Measurements from ENCODE around the gene ANKS1A.
"Not testable (repeated sequence)": the region's sequence is repeated elsewhere in the genome, so short reads cannot be mapped to it uniquely, and the experiment has no call there.

ANKS1A gene

DNA sequence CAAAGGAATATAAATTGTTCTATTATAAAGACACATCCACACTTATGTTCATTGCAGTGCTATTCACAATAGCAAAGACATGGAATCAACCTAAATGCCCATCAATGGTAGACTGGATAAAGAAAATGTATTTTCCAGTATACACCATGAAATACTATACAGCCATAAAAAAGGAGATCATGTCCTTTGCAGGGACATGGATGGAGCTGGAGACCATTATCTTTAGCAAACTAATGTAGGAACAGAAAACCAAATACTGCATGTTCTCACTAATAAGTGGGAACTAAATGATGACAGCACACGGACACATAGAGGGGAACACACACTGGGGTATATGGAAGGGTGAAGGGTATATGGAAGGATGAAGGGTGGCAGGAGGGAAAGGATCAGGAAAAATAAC lies 5.0 kb upstream of the ANKS1A start:
- DNase-seq (ENCODE audit: low spot score): not testable (repeated sequence)

DNA sequence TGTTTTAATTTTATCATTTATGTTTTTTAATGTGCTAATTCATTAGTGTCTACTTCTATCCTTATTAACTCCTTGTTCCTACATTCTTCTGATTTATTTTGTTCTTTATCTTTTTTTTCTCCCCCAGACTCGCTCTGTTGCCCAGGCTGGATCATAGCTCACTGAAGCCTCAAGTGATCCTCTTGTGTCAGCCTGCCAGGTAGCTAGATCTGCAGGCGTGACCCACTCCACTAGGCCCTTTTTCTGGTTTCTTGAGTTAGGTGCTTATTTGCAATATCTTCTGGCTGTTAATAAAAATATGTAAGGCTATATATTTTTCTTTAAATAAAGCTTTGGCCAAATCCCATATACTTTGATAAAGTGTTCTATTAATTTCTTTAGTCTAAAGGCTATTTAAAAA lies 4.1 kb upstream of the ANKS1A start:
- no peak for DNase-seq (ENCODE audit: low spot score)

DNA sequence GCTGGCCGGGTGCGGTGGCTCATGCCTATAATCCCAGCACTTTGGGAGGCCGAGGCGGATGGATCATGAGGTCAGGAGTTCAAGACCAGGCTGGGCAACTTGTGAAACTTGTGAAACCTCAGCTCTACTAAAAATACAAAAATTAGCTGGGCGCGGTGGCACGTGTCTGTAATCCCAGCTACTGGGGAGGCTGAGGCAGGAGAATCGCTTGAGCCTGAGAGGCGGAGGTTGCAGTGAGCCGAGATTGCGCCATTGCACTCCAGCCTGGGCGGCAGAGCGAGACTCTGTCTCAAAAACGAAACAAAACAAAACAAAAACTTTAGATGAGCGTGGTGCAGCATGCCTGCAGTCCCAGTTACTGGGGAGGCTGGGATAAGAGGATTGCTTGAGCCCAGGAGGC lies 3.2 kb upstream of the ANKS1A start:
- DNase-seq (ENCODE audit: low spot score): not testable (repeated sequence)

DNA sequence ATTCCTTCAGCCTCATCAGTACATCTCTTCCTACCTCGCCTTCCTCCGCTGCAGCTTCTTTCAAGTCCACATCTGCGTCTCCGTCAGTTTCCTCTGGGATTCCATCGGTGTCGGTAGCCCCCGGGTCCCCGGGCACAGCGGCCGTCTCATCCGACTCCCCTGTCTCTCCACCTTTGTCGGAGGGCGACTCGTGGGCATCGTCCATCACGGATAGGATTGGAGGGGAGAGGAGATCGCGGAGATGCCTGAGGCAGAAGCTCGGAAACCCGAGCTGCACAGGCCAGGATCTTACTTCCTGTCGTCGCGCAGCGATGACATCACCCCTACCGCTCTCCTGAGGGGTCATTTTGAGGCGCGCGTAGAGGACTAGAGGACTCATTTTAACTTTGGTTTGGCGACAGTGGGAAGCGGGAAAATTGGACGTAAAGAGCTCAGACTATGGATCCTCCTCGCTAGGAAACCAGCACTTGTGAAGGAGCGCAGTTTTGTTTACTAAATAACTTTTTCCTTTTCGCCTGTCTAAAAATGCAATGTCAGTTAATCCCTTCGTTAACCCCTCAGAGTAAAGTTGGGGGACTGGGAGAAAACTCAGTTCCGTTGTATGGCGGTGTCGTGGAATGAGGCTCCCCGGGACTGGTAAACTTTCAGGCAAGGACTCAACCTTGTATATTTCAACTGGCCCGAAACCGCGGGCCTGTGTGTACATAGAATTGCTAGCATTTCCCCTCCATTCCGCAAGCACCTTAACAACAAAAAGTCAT lies 1.1 kb upstream of the ANKS1A start, which contains the start of gene TAF11:
Gene TAF11, minus strand, starts transcription at position 290 of the 761 bp plus-strand sequence. Its CDS starts 85 bp downstream, at position 205.
- peak; percentile 92 for DNase-seq (ENCODE audit: low spot score)

DNA sequence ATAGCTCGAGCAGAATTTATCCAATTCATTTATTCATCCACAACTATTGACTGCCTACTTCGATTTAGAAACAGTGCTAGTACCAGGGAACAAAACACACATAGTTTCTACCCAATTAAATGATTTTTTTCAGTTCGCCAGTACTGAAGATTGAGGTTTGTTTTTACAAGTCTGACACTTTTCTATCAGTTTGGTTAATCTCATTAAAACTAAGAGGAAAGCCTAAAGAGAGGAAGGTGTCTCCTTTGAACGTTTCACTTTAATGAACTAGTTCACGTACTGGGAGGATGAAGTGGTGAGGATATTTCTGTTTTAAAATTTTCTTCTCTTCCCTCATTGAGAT lies 570 bp upstream of the ANKS1A start:
- DNase-seq (ENCODE audit: low spot score): no peak

DNA sequence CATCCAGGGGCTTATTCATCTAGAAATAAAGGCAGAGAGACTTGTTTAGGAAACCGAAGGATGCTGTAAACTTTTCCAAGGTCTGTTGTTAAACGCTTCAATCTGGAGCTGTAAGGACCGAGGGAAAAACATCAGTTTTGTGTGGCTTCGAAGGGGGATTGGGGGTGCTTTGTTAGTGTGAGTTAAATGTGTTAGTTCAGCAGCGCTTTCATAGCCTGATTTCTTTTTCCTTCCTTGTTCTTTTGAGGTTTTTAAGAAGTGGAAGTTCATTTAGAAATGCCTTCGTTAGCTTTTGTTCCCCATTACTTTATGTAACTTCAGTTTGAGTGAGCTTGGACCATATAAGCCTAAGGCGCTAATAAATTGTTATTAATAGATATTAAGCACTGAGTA lies 1.5 kb downstream of the ANKS1A start:
- no peak for DNase-seq (ENCODE audit: low spot score)

DNA sequence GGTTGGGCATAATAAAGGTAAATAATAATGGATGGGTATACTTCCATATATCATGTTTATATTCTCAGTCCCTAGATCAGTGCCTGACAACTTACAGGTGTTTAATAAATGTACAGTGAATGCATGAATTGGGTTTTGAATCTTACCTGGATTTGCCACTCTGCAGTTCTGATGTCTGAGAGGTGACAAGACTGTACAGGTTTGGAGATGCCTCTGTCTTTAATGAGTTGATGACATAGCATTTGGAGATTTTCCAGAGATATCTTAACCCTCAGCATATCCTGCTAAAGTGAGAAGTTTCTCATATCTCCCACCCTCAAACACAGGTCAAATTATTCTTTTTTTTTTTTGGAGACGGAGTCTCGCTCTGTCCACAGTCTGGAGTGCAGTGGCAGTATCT lies 2.2 kb downstream of the ANKS1A start:
- no peak for DNase-seq (ENCODE audit: low spot score)

DNA sequence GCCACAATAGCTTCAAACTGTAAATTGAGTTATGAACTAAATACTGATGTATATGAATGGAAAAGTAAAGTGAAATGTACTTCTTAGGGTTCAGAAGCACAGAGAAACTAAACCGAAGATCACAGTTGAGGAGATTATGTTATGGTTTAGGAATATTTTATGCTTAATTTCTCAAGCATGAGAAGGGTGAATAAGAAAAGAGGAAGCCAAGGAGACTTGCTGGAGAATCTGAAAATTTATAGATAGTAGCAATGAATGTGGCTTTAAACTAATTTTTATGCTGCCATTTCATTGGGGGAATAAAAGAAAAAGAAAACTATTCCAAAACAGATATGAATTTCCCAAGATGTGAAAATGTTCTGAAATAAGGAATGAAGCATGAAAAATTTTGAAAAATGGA lies 5.6 kb downstream of the ANKS1A start:
- no peak for DNase-seq (ENCODE audit: low spot score)

DNA sequence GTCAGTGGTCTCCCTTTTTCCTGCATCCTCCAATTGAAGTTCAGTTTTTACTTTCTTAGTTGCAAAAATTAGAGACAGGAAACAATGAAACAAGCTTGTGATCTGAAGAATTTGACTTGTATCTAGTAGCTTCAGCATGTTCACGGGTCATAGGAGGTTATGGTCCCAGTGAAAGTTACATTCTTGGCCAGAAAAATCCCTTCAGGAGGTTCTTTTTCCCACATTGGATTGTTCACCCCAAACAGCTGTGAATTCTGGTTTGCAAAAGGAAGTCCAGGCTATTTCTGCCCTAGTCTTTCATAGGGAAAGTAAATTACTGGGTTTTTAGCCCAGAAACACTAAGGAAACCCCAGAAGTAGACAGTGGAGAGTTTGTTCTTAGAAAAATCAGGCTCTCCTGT lies 8.1 kb downstream of the ANKS1A start:
- no peak for DNase-seq (ENCODE audit: low spot score)

DNA sequence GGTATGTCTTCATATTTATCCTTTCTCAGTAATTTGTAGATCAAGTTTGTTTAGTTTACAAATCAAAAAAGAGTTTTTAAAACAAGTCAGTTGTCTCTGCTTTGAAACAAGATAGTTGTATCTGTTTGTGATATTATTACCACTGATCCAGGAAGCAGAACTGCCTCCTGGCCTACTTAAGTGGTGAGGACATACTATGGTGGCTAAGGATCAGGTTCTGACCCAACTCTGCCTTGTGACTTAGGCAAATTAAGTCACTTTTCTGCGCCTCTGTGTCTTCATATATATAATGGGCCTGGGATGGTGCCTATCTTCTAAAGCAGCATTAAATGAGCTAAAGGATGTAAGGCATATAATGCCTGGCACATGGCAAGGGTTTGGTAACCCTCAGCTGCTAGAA lies 8.7 kb downstream of the ANKS1A start:
- DNase-seq (ENCODE audit: low spot score): no peak

DNA sequence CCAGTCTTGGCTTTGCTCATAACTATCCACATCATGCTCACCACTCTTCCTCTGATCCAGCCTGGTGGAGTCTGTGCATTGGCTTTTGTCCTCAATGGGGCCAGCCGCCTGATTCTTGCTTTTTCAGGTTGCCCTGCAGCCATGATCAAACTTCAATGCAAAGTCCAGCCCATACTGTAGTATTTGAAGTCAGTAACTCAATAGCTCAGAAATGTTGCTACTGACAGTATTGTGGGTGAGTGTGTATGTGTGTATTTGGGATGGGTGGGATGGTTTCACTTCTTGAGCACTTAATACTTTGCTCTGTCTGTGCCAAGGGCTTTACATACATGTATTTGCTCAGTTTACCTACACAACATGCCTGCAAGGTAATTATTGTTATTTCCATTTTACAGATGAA lies 10.7 kb downstream of the ANKS1A start:
- not testable (repeated sequence) for DNase-seq (ENCODE audit: low spot score)

DNA sequence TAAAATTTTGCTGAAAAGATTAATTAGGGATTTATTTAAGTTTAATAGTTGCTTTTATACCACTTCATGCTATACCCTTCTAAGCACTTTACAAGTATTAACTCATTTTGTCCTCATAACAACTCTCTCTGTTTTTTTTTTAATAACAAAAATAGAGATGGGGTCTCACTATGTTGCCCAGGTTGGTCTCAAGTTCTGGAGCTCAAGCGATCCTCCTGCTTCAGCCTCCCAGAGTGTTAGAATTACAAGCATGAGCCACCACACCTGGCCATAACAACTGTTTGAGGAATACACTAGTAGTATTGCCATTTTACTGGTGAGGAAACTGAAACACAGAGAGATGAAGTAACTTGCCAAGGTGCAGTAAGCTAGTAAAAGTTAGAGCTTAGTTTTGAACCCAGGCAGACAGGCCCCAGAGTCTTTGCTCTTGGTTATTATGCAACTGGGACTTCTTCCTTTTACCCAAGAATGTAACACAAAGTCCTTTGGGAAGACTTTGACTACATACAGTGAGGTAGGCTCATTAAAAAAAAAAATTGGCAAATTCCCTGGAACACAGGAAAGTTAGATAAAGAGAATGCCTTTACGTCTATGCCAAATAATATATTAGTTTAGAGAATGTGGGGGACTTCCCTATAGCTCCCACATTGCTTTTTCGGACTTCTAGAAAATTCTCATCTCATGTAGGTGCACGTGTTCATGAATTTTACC lies 11.4 kb downstream of the ANKS1A start:
- no peak for DNase-seq (ENCODE audit: low spot score)

DNA sequence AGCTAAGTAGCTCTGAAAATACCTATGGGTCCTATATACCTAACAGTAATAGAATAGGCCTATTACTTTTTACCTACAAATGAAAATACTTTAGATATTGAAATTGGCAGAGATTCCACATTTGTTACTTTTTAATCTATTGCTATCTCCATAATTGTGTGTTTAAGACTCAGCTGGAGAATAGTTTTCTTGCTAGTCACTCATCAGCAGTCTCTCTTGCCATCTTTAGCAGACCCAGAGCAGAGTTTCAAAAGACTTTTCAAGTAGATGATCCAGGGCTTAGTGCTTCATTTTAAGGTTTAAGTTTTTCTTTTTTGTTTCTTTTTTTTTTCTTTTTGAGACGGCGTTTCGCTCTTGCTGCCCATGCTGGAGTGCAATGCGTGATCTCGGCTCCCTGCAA lies 12.9 kb downstream of the ANKS1A start:
- no peak for DNase-seq (ENCODE audit: low spot score)

DNA sequence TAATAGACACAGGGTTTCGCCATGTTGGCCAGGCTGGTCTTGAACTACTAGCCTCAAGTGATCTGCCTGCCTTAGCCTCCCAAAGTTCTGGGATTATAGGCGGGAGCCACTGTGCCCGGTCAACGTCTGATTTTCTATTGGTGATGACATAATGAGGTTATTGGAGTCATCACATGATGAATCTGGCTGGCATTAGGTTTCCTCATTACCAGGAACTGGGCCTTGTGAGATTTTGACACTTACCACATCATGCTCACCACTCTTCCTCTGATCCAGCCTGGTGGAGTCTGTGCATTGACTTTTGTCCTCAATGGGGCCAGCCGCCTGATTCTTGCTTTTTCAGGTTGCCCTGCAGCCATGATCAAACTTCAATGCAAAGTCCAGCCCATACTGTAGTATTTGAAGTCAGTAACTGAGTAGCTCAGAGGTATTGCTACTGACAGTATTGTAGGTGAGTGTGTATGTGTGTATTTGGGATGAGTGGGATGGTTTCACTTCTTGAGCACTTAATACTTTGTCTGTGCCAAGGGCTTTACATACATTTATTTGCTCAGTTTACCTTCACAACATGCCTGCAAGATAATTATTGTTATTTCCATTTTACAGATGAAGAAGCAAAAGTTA lies 16.0 kb downstream of the ANKS1A start:
- DNase-seq (ENCODE audit: low spot score): peak; percentile 28

DNA sequence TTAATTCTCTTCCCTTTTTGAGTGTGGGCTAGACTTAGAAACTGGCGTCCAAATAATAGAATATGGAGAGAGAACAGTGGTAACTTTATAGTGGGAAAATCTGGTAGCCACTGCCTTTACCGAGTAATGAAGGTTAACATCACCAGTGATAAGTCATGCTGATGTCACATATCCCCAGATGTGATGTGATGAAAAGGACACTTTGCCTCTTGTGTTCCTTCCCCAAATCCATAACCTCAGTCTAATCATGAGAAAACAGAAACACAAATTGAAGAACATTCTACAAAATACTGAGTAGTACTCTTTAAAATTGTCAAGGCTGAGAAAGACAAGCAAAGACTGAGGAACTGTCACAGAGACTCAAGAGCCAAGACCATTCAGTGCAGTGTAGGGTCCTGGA lies 17.8 kb downstream of the ANKS1A start:
- DNase-seq (ENCODE audit: low spot score): no peak

DNA sequence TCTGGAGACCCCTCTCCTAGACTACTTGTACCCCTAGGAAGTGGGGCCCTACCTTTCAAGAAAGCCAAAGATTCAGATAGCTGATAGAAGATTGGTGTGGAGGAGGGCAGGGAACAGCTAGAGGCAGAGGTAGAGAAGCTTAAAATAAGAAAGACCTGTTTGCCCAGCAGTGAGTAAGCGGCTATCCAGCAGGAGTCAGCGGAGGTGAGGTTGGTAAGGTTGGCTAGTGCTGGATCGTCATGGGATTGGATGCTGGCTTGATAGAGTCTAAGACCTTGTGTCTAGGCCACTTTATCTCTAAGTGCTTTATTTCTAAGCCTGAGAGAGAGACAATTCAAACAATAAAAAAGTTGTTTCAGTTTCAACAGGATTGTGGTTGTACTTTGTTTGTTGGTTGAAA lies 19.1 kb downstream of the ANKS1A start:
- no peak for DNase-seq (ENCODE audit: low spot score)

DNA sequence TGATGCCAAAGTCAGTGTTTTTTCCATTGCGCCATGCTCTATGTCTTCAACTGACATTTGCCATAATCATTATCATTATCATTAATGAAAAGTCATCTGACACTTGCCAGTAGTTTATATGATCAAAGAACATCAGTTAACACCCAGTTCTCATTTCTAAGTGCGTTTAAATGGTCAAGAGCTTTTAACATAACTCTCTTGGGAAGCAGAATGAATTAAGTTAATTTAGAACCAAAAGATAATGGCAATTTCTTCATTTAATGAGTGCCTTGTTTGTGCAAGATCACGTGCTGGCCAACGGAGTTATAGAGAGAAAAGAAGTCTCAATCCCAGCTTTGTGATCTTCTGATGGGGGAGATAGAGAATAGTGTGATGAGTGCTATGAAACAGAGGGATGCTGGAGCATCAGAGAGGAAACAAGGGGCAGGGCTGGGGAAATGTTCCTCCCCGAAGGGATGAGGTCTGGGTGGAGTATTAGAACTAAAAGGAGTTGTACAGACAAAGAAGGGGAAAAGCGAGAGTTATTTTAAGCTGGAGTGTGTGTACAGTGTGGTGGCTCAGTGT lies 20.3 kb downstream of the ANKS1A start:
- no peak for DNase-seq (ENCODE audit: low spot score)

DNA sequence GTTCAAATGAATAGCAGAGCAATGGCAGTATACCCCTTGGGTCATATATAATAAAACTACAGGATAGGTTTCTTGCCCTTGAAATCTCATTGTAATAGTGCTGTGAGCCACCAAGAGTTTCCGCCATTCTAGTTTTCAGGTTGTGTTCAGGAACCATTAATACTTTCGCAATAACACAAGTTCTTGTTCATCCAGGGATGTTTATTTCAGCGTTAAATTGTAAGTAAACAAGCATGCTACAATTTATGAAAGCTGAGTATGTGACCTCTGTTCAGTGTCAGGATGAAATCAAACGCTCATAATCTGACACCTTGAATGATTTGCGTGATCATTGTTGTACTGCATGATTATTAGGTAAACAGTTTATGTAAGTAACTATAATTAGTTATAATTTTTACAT lies 22.8 kb downstream of the ANKS1A start:
- DNase-seq (ENCODE audit: low spot score): no peak

DNA sequence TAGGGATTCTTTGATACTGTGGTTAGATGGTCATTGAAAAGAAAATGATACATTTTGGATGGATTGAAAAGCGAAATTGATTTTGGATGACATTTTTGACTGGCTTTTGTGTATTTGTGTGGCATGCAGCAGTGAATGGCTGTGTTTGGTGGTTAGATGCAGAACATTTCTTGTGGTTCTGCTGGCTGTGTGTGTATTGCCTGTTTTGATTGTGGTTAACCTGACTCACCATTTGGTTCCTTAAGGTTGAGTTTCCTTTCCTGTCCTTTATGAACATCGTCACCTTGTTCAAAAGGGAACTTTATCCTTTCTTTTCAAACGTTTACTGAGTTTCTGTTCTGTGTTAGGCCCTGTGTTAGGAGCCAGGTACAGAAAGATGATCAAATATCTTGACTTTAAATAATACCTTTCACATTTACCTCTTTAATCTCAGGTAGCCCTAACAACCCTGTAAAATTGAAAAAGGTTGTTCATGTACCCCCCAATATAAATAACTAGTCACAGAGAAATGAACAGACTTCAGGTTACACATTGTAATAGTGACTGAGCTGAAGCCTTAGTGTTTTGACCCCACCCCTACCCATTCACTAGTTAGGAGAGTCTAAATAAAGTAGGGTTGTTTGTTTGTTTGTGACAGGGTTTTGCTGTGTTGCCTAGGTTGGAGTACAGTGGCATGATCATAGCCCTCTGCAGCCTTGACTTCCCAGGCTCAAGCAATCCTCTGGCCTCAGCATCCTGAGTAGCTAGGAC lies 23.8 kb downstream of the ANKS1A start:
- DNase-seq (ENCODE audit: low spot score): no peak

DNA sequence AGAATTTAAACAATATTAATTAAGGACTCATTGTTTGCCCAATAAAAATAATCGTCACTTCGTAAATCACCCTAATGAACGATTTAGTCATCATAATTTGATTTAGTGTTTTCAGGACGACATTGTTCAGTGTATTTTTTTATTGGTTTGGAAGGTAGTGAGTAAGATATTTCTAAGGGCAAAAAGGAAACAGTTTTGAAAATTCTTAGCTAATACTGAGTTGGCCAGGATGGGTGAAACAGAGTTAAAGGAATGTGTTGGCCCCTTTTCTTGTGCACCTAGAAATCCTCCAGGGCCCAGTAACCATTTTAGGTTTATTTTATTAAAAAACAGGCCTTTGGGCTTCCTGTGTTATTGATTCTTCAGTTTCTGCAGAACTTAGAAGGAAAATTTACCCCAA lies 25.3 kb downstream of the ANKS1A start:
- no peak for DNase-seq (ENCODE audit: low spot score)

DNA sequence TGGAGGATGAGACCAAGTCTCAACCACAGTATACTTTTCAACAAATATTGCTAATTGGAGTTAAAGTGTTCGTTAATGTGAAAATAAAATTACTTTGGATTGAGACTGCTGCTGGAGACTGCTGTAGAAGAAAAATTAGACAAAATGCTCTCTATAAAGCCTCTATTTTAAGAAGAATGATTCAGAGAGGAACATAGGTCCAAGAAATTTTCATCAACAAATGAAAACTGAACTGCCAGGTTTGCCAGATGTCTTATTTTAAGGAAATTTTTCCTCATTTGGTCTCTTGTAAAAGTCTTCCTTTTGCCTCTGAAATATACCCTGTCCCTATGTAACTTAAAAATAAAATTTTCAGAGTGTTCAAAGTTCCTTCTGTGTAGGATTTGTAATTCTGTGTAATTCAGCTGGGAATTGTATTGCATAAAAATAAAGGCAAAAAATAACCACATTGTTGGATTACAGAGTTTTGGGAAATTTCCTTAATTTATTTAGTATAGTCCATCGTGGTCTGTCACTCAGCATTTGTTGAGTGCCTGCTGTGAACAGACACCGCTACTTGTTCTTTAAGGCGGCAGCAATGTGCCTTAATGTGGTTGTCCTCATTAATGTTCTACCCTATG lies 27.4 kb downstream of the ANKS1A start:
- DNase-seq (ENCODE audit: low spot score): no peak

All from SK-N-DZ (cell line).